K562 (cell line): ENCODE results near the gene RPP14. TPM values are rescaled to one million over a fixed set of nuclear protein-coding genes. Genes with fewer than 3 reads are reported as not detected.

Experiments
- ATAC-seq: fragments of 200-7000 bp; cut with Tn5 transposase; 3 replicates; pipeline ENCODE4 v1.9.1; 2020; ENCODE audit warnings: moderate library complexity
- BruUV-seq: library from RNA; stranded (reverse); fragments of 400-500 nt; replicated peaks from 2 replicates; lab custom pipeline; 2021; lab: Mats Ljungman, UMichigan
- CTCF ChIA-PET: fragments of 300-600 bp; formaldehyde crosslinking; extraction: SDS; loops from one replicate; lab custom pipeline; 2021; ENCODE audit warnings: low intra/inter-chr PET ratio; lab: Yijun Ruan, JAX
- POLR2A ChIA-PET: fragments of 300-600, 350-650 bp; sonication (Branson Sonifier 250); formaldehyde crosslinking; extraction: SDS; loops from one replicate; lab custom pipeline; 2021; ENCODE audit warnings: antibody characterized with exemption, inconsistent platforms; lab: Yijun Ruan, JAX
- DNase-seq, 4 experiments: peaks; one replicate each; pipeline versions ENCODE4 v3.0.0 to v3.0.0-alpha.2; 2011 to 2018; ENCODE audit warnings: low spot score in 3 of 4, mixed read lengths in 3 of 4; ENCODE audit errors: extremely low read depth in 1 of 4
- FAIRE-seq: peaks from 2 replicates; lab custom pipeline; 2011; peaks lifted over from hg19 to GRCh38; lab: Jason Lieb, UNC
- H2AFZ ChIP-seq: 2 replicates; pipeline ENCODE4 v1.6.0; 2011; ENCODE audit warnings: low read depth, low read length, control low read depth, inconsistent platforms
- H3K27ac ChIP-seq: fragments of 200-600 bp; 3 replicates; pipeline ENCODE4 v1.8.0; 2011; ENCODE audit warnings: low read depth, mild to moderate bottlenecking, control low read depth, inconsistent platforms, low read length, moderate library complexity, mixed read lengths; ENCODE audit errors: extremely low read depth
- H3K27me3 ChIP-seq, 2 experiments: fragments of 300-600 bp in 1 of 2; 2 replicates in 1 of 2; 3 replicates in 1 of 2; pipeline versions ENCODE4 v1.6.0 to v1.8.0; 2011; ENCODE audit warnings: inconsistent platforms in 2 of 2, low read length in 2 of 2, mild to moderate bottlenecking in 1 of 2, mixed read lengths in 1 of 2, moderate library complexity in 1 of 2; ENCODE audit not compliant: control insufficient read depth in 2 of 2, insufficient read depth in 2 of 2
- H3K36me3 ChIP-seq: fragments of 300-600 bp; 3 replicates; pipeline ENCODE4 v1.8.0; 2011; ENCODE audit warnings: mild to moderate bottlenecking, low read length, inconsistent platforms; ENCODE audit not compliant: control insufficient read depth, insufficient read depth
- H3K4me1 ChIP-seq, 2 experiments: fragments of 200-600 bp in 1 of 2; replicated peaks in 1 of 2; 2 replicates in 1 of 2; 3 replicates in 1 of 2; pipeline versions ENCODE4 v1.5.1 to v1.8.0; 2011; ENCODE audit warnings: inconsistent platforms in 2 of 2, low read length in 2 of 2, mild to moderate bottlenecking in 1 of 2, mixed read lengths in 1 of 2, moderate library complexity in 1 of 2; ENCODE audit not compliant: control insufficient read depth in 2 of 2, insufficient read depth in 2 of 2
- H3K4me2 ChIP-seq: 2 replicates; pipeline ENCODE4 v1.6.1; 2011; ENCODE audit warnings: low read length, control low read depth, inconsistent platforms, mixed read lengths; ENCODE audit not compliant: insufficient read depth
- H3K4me3 ChIP-seq: fragments of 200-600 bp; sonication (generic), shearing (Covaris generic); 2 replicates; pipeline ENCODE4 v1.5.1; 2016; ENCODE audit warnings: control low read depth, inconsistent platforms
- H3K79me2 ChIP-seq: fragments of 200-600 bp; 3 replicates; pipeline ENCODE4 v1.8.0; 2011; ENCODE audit warnings: low read length, inconsistent platforms; ENCODE audit not compliant: control insufficient read depth, insufficient read depth
- H3K9ac ChIP-seq, 2 experiments: 2 replicates each; pipeline versions ENCODE4 v1.6.0 to v1.6.1; 2011; ENCODE audit warnings: low read depth in 2 of 2, low read length in 2 of 2, control low read depth in 1 of 2, inconsistent platforms in 1 of 2, mild to moderate bottlenecking in 1 of 2, mixed read lengths in 1 of 2; ENCODE audit not compliant: insufficient read depth in 1 of 2
- H3K9me1 ChIP-seq: one replicate; pipeline ENCODE4 v1.6.0; 2011; ENCODE audit warnings: inconsistent platforms, mild to moderate bottlenecking, low read length, moderate library complexity; ENCODE audit not compliant: control insufficient read depth, insufficient read depth
- H3K9me3 ChIP-seq: replicated peaks from 2 replicates; pipeline ENCODE4 v1.5.1; 2011; ENCODE audit warnings: low read depth, low read length, inconsistent platforms; ENCODE audit not compliant: control insufficient read depth, insufficient read depth
- H4K20me1 ChIP-seq: replicated peaks from 2 replicates; pipeline ENCODE4 v1.6.1; 2011; ENCODE audit warnings: low read length, inconsistent platforms, mixed read lengths; ENCODE audit not compliant: control insufficient read depth, insufficient read depth
- CTCF ChIP-seq, 3 experiments: IDR thresholded peaks in 2 of 3; conservative IDR thresholded peaks in 1 of 3; 2 replicates each; pipeline ENCODE4 v1.5.1; 2011 to 2012; ENCODE audit warnings: low read length in 3 of 3, mild to moderate bottlenecking in 3 of 3, control low read depth in 2 of 3, improper control_type of control experiment in 1 of 3, inconsistent platforms in 1 of 3, low read depth in 1 of 3, mixed read lengths in 1 of 3, moderate library complexity in 1 of 3; ENCODE audit not compliant: insufficient read depth in 2 of 3
- GTF2E2 ChIP-seq: fragments of 200-800 bp; sonication (Bioruptor generic); IDR thresholded peaks from 2 replicates; pipeline ENCODE4 v1.6.1; 2016; ENCODE audit warnings: missing genetic modification characterization, missing compliant biosample characterization
- RBBP5 ChIP-seq: fragments of 200-600 bp; sonication (generic); IDR thresholded peaks from 2 replicates; pipeline ENCODE4 v1.6.1; 2012; ENCODE audit warnings: borderline replicate concordance, mild to moderate bottlenecking, low read length, control low read depth, inconsistent platforms; ENCODE audit not compliant: insufficient read depth, poor library complexity, severe bottlenecking
- RHOXF2B ChIP-seq: fragments of 250-450 bp; sonication (Bioruptor Pico); conservative IDR thresholded peaks from 2 replicates; pipeline ENCODE4 v1.5.1; 2021
- ZNF124 ChIP-seq: sonication (generic); formaldehyde crosslinking; IDR thresholded peaks from 2 replicates; pipeline ENCODE4 v1.8.1; 2022; ENCODE audit warnings: missing genetic modification reagents
- ZNF224 ChIP-seq: sonication (generic); formaldehyde crosslinking; IDR thresholded peaks from 2 replicates; pipeline ENCODE4 v1.8.0; 2022; ENCODE audit warnings: mild to moderate bottlenecking, missing genetic modification reagents
- ZNF23 ChIP-seq: fragments of 250-450 bp; sonication (Bioruptor Pico); IDR thresholded peaks from 2 replicates; pipeline ENCODE4 v1.4.0; 2020; ENCODE audit warnings: mild to moderate bottlenecking
- WGBS: fragments of 100-300 bp; shearing (Covaris generic); methylation state at CpG from one replicate; pipeline ENCODE4 v1.1.6; 2016; ENCODE audit warnings: low coverage, mixed read lengths; ENCODE audit not compliant: insufficient coverage; ENCODE audit errors: missing lambda C conversion rate; 5-methylcytosine and 5-hydroxymethylcytosine counted together
- in situ Hi-C: fragments of 300-500 bp; cut with MboI; formaldehyde crosslinking; loops from 4 replicates; pipeline ENCODE4 v1.15.0; 2018; ENCODE audit warnings: inconsistent platforms, mixed read lengths
- intact Hi-C: fragments of 100-400 bp; cut with micrococcal nuclease; formaldehyde crosslinking; loops from 2 replicates; pipeline ENCODE4 v1.14.2; 2022
- polyA plus RNA-seq, 8 experiments: library from polyadenylated mRNA; depleted of rRNA in 4 of 8; stranded (reverse) in 5 of 8; unstranded in 3 of 8; fragments of >200 nt; fragmentation: Nextera tagmentation in 2 of 8; fragmentation: Illumina TruSeq in 1 of 8; extraction: Ambion mirVana in 2 of 8; extraction: Trizol in 1 of 8; gene quantifications; 2 replicates each; pipeline versions ENCODE4 v1.2.1 to v1.2.3, GENCODE V29; 2011 to 2014; ENCODE audit warnings: inconsistent platforms in 1 of 8, missing spikeins in 1 of 8
- total RNA-seq, 7 experiments: library from RNA; depleted of rRNA in 6 of 7; stranded (reverse); fragments of >200 nt in 6 of 7; fragmentation: Illumina TruSeq in 2 of 7; extraction: Trizol in 2 of 7; gene quantifications; 2 replicates each; pipeline versions ENCODE4 v1.2.1 to v1.2.3, GENCODE V29; 2011 to 2021; ENCODE audit warnings: low replicate concordance in 1 of 7
- TF ChIP-seq, protein P1 (sequence below): fragments of 450-650 bp; IDR thresholded peaks from 2 replicates; pipeline ENCODE4 v1.6.1; 2016
- TF ChIP-seq, protein P2 (sequence below), 2 experiments: IDR thresholded peaks in 1 of 2; conservative IDR thresholded peaks in 1 of 2; 2 replicates each; pipeline ENCODE4 v1.6.1; 2016; ENCODE audit warnings: low read depth in 2 of 2, mild to moderate bottlenecking in 1 of 2, missing compliant biosample characterization in 1 of 2, missing genetic modification characterization in 1 of 2, moderate library complexity in 1 of 2
- TF ChIP-seq, protein P3 (sequence below): fragments of 450-650 bp; IDR thresholded peaks from 2 replicates; pipeline ENCODE4 v1.6.1; 2018; ENCODE audit not compliant: partially characterized antibody

Gene RPP14
- total and polyA plus RNA-seq, 9 of the 15 experiments (the other 6 are each of a cell fraction or from before 2014, with no cell fraction given) = 13.5 to 20.8 (median 15.4) TPM

DNA sequence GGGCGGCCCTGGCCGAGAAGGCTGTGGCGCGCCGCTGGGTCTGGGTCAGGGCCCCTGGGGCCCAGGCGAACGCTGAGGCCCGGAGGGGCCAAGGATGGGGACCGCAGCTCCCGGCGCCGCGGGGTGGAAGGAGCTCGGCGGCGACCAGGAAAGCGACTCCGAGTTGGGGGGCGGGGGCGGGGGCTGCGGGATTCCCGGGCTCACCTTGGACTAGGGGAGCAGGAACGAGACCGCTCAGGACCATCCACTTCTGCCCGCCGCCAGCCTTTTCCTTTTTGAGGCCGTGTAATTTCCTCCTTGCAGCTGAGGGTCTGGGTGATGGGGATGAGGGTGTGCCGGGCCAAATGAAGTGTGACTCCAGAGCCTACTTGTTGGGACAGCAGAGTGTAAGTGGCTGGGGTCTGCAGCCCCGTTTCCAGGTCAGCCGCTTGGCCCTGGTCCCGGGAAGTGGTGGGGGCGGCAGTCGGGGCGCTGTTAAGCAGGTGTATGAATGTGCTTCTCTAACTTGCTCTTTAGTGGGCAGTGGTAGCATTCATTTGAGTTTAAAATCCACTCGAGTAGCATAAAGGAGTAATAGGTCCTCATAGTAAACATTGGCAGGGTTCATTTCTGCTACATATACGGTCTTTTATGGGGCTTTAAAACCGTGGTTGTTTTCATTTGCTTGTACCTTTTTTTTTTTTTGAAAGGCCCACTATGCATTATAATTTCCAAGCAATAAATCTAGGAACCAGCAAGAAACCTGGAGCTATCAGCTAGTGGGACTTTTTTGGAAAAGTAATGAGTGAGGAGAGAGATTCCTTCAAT lies 27.4 kb downstream of the RPP14 start:
- intact Hi-C loops = loop anchor here (2.0 kb wide), 1 partner anchor 157 kb away; no protein-coding TSS in a partner anchor
- no peaks in the 10 kb centered on the region for H3K9me1 ChIP-seq
- peaks cover 16 to 21% of the 10 kb centered on the region in 2 experiments; a peak in 4 of 5 replicates for H3K4me1 ChIP-seq
- no peaks in the 10 kb centered on the region for H3K27me3 ChIP-seq
- DNase-seq = peak in 2 of 4 experiments; percentile 21 to 33
- in situ Hi-C loops = no loop called here
- H3K4me3 ChIP-seq = peak overlapping the region; percentile 72
- FAIRE-seq = no peak
- peak; percentile 48 for ATAC-seq
- H3K4me2 ChIP-seq = peak overlapping the region; percentile 90
- H3K9me3 ChIP-seq = no peaks in the 10 kb centered on the region
- peak overlapping the region; percentile 66 for H2AFZ ChIP-seq
- POLR2A ChIA-PET = interaction anchor here (1.3 to 2.2 kb wide), 3 partner anchors 11 to 17 kb away, joined by 4 to 6 read pairs (median 5); no protein-coding TSS in a partner anchor
- peak overlapping the region; percentile 64 for H3K27ac ChIP-seq
- H3K36me3 ChIP-seq = no peaks in the 10 kb centered on the region
- 0% methylated on average over 23 of the region's 37 CpGs for WGBS
- CTCF ChIA-PET = no interaction called here
- TSS peak; percentile 56 for BruUV-seq
- peaks cover 28% of the 10 kb centered on the region for H3K79me2 ChIP-seq
- H4K20me1 ChIP-seq = no peaks in the 10 kb centered on the region
- peak overlapping the region; percentile 63 to 92 for H3K9ac ChIP-seq
- peak; percentile 23 for TF ChIP-seq RBBP5
- TF ChIP-seq, protein P1, sequence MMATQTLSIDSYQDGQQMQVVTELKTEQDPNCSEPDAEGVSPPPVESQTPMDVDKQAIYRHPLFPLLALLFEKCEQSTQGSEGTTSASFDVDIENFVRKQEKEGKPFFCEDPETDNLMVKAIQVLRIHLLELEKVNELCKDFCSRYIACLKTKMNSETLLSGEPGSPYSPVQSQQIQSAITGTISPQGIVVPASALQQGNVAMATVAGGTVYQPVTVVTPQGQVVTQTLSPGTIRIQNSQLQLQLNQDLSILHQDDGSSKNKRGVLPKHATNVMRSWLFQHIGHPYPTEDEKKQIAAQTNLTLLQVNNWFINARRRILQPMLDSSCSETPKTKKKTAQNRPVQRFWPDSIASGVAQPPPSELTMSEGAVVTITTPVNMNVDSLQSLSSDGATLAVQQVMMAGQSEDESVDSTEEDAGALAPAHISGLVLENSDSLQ = no peak
- TF ChIP-seq ZNF224 (CRISPR knock-in tag) = no peak
- no peak for TF ChIP-seq GTF2E2 (tag)
- no peak for TF ChIP-seq ZNF124 (CRISPR knock-in tag)
- peak in 1 of 3 experiments; percentile 27; a peak in 2 of 6 replicates for TF ChIP-seq CTCF (IDR thresholded peaks at IDR 0.05 in 2 of 3, conservative IDR thresholded peaks at IDR 0.05 in 1 of 3; ENCODE audit: insufficient read depth in 2 of 3, low read depth in 1 of 3, low read length in 3 of 3)
- no peak for TF ChIP-seq RHOXF2B (CRISPR knock-in tag)
- TF ChIP-seq, protein P2, sequence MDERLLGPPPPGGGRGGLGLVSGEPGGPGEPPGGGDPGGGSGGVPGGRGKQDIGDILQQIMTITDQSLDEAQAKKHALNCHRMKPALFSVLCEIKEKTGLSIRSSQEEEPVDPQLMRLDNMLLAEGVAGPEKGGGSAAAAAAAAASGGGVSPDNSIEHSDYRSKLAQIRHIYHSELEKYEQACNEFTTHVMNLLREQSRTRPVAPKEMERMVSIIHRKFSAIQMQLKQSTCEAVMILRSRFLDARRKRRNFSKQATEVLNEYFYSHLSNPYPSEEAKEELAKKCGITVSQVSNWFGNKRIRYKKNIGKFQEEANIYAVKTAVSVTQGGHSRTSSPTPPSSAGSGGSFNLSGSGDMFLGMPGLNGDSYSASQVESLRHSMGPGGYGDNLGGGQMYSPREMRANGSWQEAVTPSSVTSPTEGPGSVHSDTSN (CRISPR knock-in tag; IDR thresholded peaks at IDR 0.05; ENCODE audit: low read depth) = no peak
- TF ChIP-seq, protein P2 (tag; conservative IDR thresholded peaks at IDR 0.05; ENCODE audit: low read depth) = no peak
- TF ChIP-seq ZNF23 = no peak
- TF ChIP-seq, protein P3, sequence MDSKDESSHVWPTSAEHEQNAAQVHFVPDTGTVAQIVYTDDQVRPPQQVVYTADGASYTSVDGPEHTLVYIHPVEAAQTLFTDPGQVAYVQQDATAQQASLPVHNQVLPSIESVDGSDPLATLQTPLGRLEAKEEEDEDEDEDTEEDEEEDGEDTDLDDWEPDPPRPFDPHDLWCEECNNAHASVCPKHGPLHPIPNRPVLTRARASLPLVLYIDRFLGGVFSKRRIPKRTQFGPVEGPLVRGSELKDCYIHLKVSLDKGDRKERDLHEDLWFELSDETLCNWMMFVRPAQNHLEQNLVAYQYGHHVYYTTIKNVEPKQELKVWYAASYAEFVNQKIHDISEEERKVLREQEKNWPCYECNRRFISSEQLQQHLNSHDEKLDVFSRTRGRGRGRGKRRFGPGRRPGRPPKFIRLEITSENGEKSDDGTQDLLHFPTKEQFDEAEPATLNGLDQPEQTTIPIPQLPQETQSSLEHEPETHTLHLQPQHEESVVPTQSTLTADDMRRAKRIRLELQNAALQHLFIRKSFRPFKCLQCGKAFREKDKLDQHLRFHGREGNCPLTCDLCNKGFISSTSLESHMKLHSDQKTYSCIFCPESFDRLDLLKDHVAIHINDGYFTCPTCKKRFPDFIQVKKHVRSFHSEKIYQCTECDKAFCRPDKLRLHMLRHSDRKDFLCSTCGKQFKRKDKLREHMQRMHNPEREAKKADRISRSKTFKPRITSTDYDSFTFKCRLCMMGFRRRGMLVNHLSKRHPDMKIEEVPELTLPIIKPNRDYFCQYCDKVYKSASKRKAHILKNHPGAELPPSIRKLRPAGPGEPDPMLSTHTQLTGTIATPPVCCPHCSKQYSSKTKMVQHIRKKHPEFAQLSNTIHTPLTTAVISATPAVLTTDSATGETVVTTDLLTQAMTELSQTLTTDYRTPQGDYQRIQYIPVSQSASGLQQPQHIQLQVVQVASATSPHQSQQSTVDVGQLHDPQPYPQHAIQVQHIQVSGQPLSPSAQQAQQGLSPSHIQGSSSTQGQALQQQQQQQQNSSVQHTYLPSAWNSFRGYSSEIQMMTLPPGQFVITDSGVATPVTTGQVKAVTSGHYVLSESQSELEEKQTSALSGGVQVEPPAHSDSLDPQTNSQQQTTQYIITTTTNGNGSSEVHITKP = no peak
